Type B pancreatic cell (in vitro differentiated cells): ENCODE measurements around the gene GLYR1. TPM values are rescaled to one million over a fixed set of nuclear protein-coding genes. Genes with fewer than 3 reads are reported as not detected.

Experiments used
- DNase-seq: peaks from one replicate; pipeline ENCODE4 v3.0.0; 2021; ENCODE audit warnings: mixed read lengths; ENCODE audit not compliant: unreplicated experiment; ENCODE audit errors: extremely low spot score
- H3K27ac Mint-ChIP-seq: 2 replicates; pipeline ENCODE4 v1.8.0; 2021; ENCODE audit warnings: mild to moderate bottlenecking, mixed read lengths
- H3K27me3 Mint-ChIP-seq: 2 replicates; pipeline ENCODE4 v1.8.0; 2021; ENCODE audit warnings: mixed read lengths
- H3K36me3 Mint-ChIP-seq: 2 replicates; pipeline ENCODE4 v1.8.0; 2021; ENCODE audit warnings: mixed read lengths
- H3K4me1 Mint-ChIP-seq: one replicate; pipeline ENCODE4 v1.8.0; 2021; ENCODE audit warnings: mixed read lengths; ENCODE audit not compliant: unreplicated experiment
- H3K4me3 Mint-ChIP-seq: 2 replicates; pipeline ENCODE4 v1.8.0; 2021; ENCODE audit warnings: mild to moderate bottlenecking, mixed read lengths
- H3K9me3 Mint-ChIP-seq: 2 replicates; pipeline ENCODE4 v1.8.0; 2021; ENCODE audit warnings: mixed read lengths
- total RNA-seq: library from RNA; stranded (reverse); gene quantifications from 2 replicates; pipeline ENCODE4 v1.2.1, GENCODE V29; 2021; ENCODE audit warnings: low replicate concordance
- TF ChIP-seq, protein P1 (sequence below): fragments of 200-600 bp; sonication (generic); conservative IDR thresholded peaks from 2 replicates; pipeline ENCODE4 v1.5.0; 2021; ENCODE audit warnings: antibody characterized with exemption, mild to moderate bottlenecking

The GLYR1 gene
- total RNA-seq, 1 donor from 2014 or later: 120 TPM

DNA sequence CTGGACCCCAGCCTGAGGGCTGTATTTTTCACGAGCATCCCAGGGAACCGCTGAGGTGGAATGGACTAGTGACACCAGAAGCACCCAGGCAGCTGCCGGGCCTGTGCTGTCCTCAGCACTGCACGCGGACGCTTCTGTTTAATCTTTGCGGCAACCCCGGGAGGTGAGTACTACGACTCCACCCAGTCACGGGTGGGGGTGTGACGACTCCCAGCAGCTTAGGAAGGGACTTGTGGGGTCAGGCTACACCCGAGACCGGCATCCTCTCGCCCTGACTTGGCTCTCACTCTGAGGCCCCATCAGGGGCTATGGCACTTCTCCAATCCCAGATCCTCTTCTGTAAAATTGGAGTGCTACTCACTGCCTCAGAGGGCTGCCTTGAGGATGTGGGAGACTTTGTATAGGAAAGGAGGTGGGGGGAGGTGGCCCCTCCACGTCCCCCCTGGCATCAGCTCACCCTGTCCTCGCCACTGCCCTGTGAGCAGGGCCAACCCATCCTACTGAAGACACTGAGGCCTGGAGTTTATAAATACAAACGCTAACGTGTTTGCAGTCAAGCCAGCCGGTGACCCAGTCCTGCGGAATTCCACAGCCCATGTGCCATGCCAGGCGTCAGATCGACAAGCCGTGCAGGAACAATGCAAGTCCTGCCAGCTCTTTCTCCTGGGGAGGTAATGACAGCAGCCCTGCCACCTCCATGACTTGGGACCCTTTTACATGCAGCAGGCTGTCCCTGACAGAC is 45.4 kb upstream of the GLYR1 start:
- H3K36me3 Mint-ChIP-seq: peaks cover 8% of the 10 kb centered on the region
- no peak for DNase-seq

DNA sequence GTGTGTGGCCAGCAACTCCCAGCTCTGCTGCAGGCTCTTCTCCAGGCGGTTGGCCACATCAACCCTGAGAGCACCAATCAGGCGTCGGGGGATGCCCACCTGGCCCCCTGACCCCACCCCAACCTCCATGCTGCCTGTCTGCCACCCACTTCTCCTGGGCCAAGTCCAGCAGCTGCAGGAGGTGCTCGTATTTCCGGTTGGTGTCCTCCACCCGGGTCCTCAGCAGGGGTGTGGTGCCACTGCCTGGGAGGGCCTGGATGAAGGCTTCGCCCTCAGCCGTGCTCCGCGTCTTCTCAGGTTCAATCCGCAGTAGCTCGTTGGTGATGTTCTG is 44.8 kb upstream of the GLYR1 start:
- TF ChIP-seq, protein P1, sequence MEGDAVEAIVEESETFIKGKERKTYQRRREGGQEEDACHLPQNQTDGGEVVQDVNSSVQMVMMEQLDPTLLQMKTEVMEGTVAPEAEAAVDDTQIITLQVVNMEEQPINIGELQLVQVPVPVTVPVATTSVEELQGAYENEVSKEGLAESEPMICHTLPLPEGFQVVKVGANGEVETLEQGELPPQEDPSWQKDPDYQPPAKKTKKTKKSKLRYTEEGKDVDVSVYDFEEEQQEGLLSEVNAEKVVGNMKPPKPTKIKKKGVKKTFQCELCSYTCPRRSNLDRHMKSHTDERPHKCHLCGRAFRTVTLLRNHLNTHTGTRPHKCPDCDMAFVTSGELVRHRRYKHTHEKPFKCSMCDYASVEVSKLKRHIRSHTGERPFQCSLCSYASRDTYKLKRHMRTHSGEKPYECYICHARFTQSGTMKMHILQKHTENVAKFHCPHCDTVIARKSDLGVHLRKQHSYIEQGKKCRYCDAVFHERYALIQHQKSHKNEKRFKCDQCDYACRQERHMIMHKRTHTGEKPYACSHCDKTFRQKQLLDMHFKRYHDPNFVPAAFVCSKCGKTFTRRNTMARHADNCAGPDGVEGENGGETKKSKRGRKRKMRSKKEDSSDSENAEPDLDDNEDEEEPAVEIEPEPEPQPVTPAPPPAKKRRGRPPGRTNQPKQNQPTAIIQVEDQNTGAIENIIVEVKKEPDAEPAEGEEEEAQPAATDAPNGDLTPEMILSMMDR: no peak
- H3K9me3 Mint-ChIP-seq: no peaks in the 10 kb centered on the region
- no peaks in the 10 kb centered on the region for H3K27me3 Mint-ChIP-seq
- no peak overlapping the region for H3K4me3 Mint-ChIP-seq
- peaks cover 11% of the 10 kb centered on the region for H3K36me3 Mint-ChIP-seq
- DNase-seq: no peak
- no peak overlapping the region for H3K27ac Mint-ChIP-seq
- no peaks in the 10 kb centered on the region for H3K4me1 Mint-ChIP-seq

More for the DNA sequence above, 45.4 kb upstream of the GLYR1 start:
- Mint-ChIP-seq H3K27me3 (no peaks in the 10 kb centered on the region), H3K9me3 (no peaks in the 10 kb centered on the region), H3K4me3 (no peak overlapping the region), H3K27ac (peak overlapping the region; percentile 64), H3K4me1 (no peaks in the 10 kb centered on the region)
- TF ChIP-seq, protein P1: no peak

DNA sequence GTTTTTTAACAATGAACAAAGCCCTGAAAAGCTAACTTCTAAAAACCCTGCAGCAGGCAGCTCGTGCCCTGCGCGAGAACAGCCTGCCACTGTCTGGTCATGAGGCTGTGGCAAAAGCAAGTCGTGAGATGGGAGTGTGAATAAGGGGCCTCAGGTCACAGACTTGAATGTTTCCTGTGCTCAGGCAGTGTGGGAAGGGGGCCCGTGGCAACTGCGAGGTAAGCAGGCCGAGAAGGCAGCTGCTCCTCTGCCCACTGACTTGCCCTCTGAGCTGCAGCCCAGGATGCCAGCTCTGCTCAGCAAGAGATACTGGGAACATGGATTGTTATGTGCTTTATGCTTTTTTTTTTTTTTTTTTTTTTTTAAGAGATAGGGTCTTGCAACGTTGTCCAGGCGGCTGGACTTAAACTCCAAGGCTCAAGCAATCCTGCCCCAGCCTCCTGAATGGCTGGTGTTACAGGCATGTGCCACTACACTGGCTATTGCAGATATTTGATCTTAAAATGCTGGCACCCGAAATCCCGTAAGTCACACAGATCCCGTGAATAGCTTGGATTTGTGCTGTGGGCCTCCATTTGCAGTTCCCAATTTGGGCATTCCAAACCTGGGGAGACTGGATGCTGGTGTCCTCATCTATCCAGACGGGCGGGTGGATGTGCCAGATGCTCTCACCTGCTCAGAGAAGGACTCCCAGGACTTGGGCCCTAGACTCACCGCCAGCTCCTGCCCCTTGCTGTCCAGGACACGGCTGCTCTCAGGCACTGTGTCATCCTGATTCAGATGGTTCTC is 44.2 kb upstream of the GLYR1 start:
- no peak overlapping the region for H3K4me3 Mint-ChIP-seq
- no peaks in the 10 kb centered on the region for H3K9me3 Mint-ChIP-seq
- peaks cover 12% of the 10 kb centered on the region for H3K36me3 Mint-ChIP-seq
- TF ChIP-seq, protein P1: no peak
- no peaks in the 10 kb centered on the region for H3K4me1 Mint-ChIP-seq
- no peak for DNase-seq
- H3K27ac Mint-ChIP-seq: no peak overlapping the region
- no peaks in the 10 kb centered on the region for H3K27me3 Mint-ChIP-seq

DNA sequence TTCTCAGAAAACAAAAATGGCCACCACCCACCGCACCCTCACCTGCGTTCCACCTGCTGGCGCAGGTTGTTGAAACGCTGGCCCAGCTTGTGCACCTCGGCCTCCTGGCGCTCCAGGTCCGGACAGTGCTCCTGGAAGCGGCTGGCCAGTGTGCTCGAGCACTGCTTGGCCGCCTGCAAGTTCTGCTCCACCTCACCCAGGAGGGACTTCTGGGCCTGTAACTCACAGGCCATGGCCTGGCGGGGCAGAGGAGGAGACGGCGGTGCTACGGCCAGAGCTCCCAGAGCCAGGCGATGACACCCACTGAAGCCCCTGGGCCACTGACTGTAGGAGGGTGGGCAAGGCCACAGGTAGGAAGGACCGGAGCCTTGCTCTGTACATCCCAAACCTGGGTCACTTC is 43.6 kb upstream of the GLYR1 start:
- no peak overlapping the region for H3K27ac Mint-ChIP-seq
- H3K27me3 Mint-ChIP-seq: no peaks in the 10 kb centered on the region
- H3K4me1 Mint-ChIP-seq: no peaks in the 10 kb centered on the region
- H3K4me3 Mint-ChIP-seq: no peak overlapping the region
- H3K36me3 Mint-ChIP-seq: peaks cover 16% of the 10 kb centered on the region
- DNase-seq: no peak
- TF ChIP-seq, protein P1: no peak
- no peaks in the 10 kb centered on the region for H3K9me3 Mint-ChIP-seq

DNA sequence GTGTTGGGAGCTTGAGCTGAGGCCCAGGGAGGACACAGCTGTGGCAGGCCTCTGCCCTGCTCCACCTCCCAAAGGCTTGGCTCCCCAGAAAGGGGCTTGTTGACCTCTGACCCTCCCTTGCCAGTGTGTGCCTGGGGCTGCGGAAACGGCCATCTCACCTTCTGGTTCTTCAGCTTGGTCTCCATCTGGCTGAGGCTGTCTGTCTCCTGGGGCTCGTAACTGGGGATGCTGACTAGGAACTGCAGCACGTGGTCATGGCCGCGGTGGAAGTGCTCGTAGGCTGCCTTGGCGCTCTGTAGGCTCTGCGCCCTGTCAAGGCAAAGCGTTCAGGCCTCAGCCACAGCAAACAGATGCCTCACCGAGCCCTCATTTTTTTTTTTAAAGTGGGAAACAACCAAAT is 42.9 kb upstream of the GLYR1 start:
- H3K4me1 Mint-ChIP-seq: peaks cover 2% of the 10 kb centered on the region
- H3K27me3 Mint-ChIP-seq: no peaks in the 10 kb centered on the region
- TF ChIP-seq, protein P1: no peak
- peaks cover 20% of the 10 kb centered on the region for H3K36me3 Mint-ChIP-seq
- no peak overlapping the region for H3K27ac Mint-ChIP-seq
- DNase-seq: no peak
- H3K9me3 Mint-ChIP-seq: no peaks in the 10 kb centered on the region
- H3K4me3 Mint-ChIP-seq: no peak overlapping the region
